Stimulated activated CD4-positive, alpha-beta T cell treated with anti-CD3 and anti-CD28 coated beads, Interleukin-4, amount 100 ng/mL, for 24 hours (primary cell): ENCODE data around the gene TNXB.
"Not testable (repeated sequence)": the region's sequence is repeated elsewhere in the genome, so short reads cannot be mapped to it uniquely, and the experiment has no call there.

Experiments used
- DNase-seq: peaks from one replicate; pipeline ENCODE4 v3.0.0-alpha.2; 2020

Gene TNXB

GRCh38 chr6:32109114-32109764, at the start of gene TNXB:
Gene TNXB (minus strand): TSS chr6:32109338. CDS start chr6:32098198, 11,140 bp downstream.
- no peak for DNase-seq

GRCh38 chr6:32158052-32158451, 48.9 kb upstream of the TNXB start:
- DNase-seq = no peak

- no peak for DNase-seq
Measured at GRCh38 chr6:32156891-32157290, 47.8 kb upstream of the TNXB start.

GRCh38 chr6:32154514-32155161, 45.5 kb upstream of the TNXB start:
- DNase-seq = peak; percentile 62

GRCh38 chr6:32153564-32154513, 44.7 kb upstream of the TNXB start, which contains the start of gene PPT2:
Gene PPT2 (plus strand): TSS chr6:32154141. CDS start chr6:32154595, 454 bp downstream.
- DNase-seq = peak; percentile 76

GRCh38 chr6:32152769-32153563, 43.8 kb upstream of the TNXB start:
- DNase-seq = no peak

- no peak for DNase-seq
Measured at GRCh38 chr6:32151863-32152768, 43.0 kb upstream of the TNXB start, which contains the start of gene PRRT1. Gene PRRT1 (minus strand): TSS chr6:32151939. CDS start chr6:32151827, 112 bp downstream.

GRCh38 chr6:32151181-32151862, 42.2 kb upstream of the TNXB start:
- no peak for DNase-seq

GRCh38 chr6:32149932-32150870, 41.1 kb upstream of the TNXB start:
- DNase-seq = no peak

GRCh38 chr6:32149092-32149755, 40.1 kb upstream of the TNXB start:
- no peak for DNase-seq

- peak; percentile 70 for DNase-seq
Measured at GRCh38 chr6:32148289-32149091, 39.4 kb upstream of the TNXB start.

- no peak for DNase-seq
Measured at GRCh38 chr6:32147401-32148132, 38.4 kb upstream of the TNXB start.

- DNase-seq = no peak
Measured at GRCh38 chr6:32146687-32147086, 37.5 kb upstream of the TNXB start.

- no peak for DNase-seq
Measured at GRCh38 chr6:32146287-32146686, 37.1 kb upstream of the TNXB start.

- DNase-seq = not testable (repeated sequence)
Measured at GRCh38 chr6:32144238-32144637, 35.1 kb upstream of the TNXB start.

- DNase-seq = no peak
Measured at GRCh38 chr6:32140420-32141046, 31.4 kb upstream of the TNXB start.

- no peak for DNase-seq
Measured at GRCh38 chr6:32139590-32139989, 30.5 kb upstream of the TNXB start.
